Natural killer cell (primary cell): ENCODE data around the gene PTPRN2. TPM values are rescaled to one million over a fixed set of nuclear protein-coding genes. Genes with fewer than 3 reads are reported as not detected.

Source experiments
- ATAC-seq, 3 donors: fragments of 150-1000 bp in 2 of 3; fragments of 200-7000 bp in 1 of 3; cut with Tn5 transposase; 1 replicate in 1 of 3; 2 replicates in 2 of 3; pipeline ENCODE4 v1.10.0; 2021; ENCODE audit warnings: mild to moderate bottlenecking in 2 of 3, moderate library complexity in 2 of 3
- DNase-seq, 2 donors: peaks; one replicate each; pipeline versions ENCODE4 v3.0.0 to v3.0.0-alpha.2; 2013 to 2021; ENCODE audit warnings: mixed read lengths in 1 of 2
- H3K27ac ChIP-seq: one replicate; pipeline ENCODE4 v1.5.1; 2013; ENCODE audit warnings: mild to moderate bottlenecking, low read length
- H3K27me3 ChIP-seq: one replicate; pipeline ENCODE4 v1.6.1; 2013; ENCODE audit warnings: low read length; ENCODE audit not compliant: control insufficient read depth, insufficient read depth
- H3K36me3 ChIP-seq: one replicate; pipeline ENCODE4 v1.6.1; 2013; ENCODE audit warnings: low read length; ENCODE audit not compliant: control insufficient read depth, insufficient read depth
- H3K4me1 ChIP-seq: one replicate; pipeline ENCODE4 v1.6.1; 2013; ENCODE audit warnings: low read length; ENCODE audit not compliant: control insufficient read depth, insufficient read depth
- H3K4me3 ChIP-seq: one replicate; pipeline ENCODE4 v1.5.1; 2013; ENCODE audit warnings: low read length
- H3K9me3 ChIP-seq: one replicate; pipeline ENCODE4 v1.6.1; 2013; ENCODE audit warnings: low read length; ENCODE audit not compliant: control insufficient read depth, insufficient read depth
- H3K27ac Mint-ChIP-seq, 2 donors: one replicate each; pipeline ENCODE4 v1.8.0; 2022; ENCODE audit warnings: mild to moderate bottlenecking in 2 of 2, mixed read lengths in 2 of 2, moderate library complexity in 1 of 2
- H3K27me3 Mint-ChIP-seq, 2 donors: one replicate each; pipeline ENCODE4 v1.8.0; 2022; ENCODE audit warnings: low read depth in 2 of 2, mixed read lengths in 2 of 2
- H3K36me3 Mint-ChIP-seq: one replicate; pipeline ENCODE4 v1.8.0; 2022; ENCODE audit warnings: mixed read lengths
- H3K4me1 Mint-ChIP-seq, 2 donors: one replicate each; pipeline ENCODE4 v1.8.0; 2022; ENCODE audit warnings: mixed read lengths in 2 of 2
- H3K4me3 Mint-ChIP-seq: one replicate; pipeline ENCODE4 v1.8.0; 2022; ENCODE audit warnings: mild to moderate bottlenecking, moderate library complexity, mixed read lengths
- H3K9me3 Mint-ChIP-seq, 2 donors: one replicate each; pipeline ENCODE4 v1.8.0; 2022; ENCODE audit warnings: mixed read lengths in 2 of 2
- WGBS: methylation state at CpG from one replicate; pipeline ENCODE4 v1.1.7; 2013; ENCODE audit warnings: missing lambda C conversion rate; ENCODE audit not compliant: insufficient coverage; 5-methylcytosine and 5-hydroxymethylcytosine counted together
- intact Hi-C: fragments of 100-400 bp; cut with micrococcal nuclease; formaldehyde crosslinking; loops from one replicate; pipeline ENCODE4 v1.14.2; 2022
- total RNA-seq, 4 donors: library from RNA; stranded (reverse); fragments of 120-200 nt in 1 of 4; gene quantifications; one replicate each; pipeline versions ENCODE4 v1.2.3 to v1.2.4, GENCODE V29; 2013 to 2022
- TF ChIP-seq, protein P1 (sequence below): fragments of 200-600 bp; IDR thresholded peaks from one replicate; pipeline ENCODE4 v1.8.0; 2022; ENCODE audit warnings: antibody characterized with exemption

The PTPRN2 gene
- total RNA-seq, 3 donors from 2014 or later (not counting 1 experiment from before 2014, with no cell fraction given): 1.3 to 2.5 (median 1.9) TPM

- peaks cover 4 to 6% of the 10 kb centered on the region in 2 donors for H3K27me3 Mint-ChIP-seq
Observed at GRCh38 chr7:158501393-158502067, 86.1 kb downstream of the PTPRN2 start.

DNA sequence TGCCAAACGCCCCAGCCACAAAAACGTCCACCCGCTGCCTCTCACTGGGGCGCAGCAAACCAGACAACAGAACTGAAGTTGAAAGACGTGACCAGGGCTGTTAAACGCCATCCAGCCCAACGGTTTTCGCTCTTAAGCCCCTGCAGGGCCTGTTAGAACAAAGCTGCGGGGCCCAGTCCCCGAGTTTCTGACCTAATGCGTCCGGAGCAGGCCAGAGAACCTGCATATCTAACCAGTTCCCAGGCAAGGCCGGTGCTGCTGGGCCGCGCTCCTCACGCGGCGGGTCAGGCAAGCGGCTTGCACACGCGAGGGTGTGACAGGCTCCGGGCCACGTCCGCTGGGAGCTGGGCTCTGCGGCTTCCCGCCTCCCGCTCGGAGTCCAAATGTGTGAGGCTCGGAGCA is 87.0 kb downstream of the PTPRN2 start:
- WGBS: 73% methylated on average over 29 of the region's 29 CpGs
- intact Hi-C loops: no loop called here
- Histone ChIP-seq H3K4me3 (no peak overlapping the region), H3K27me3 (no peaks in the 10 kb centered on the region), H3K4me1 (no peaks in the 10 kb centered on the region), H3K9me3 (no peaks in the 10 kb centered on the region), H3K27ac (no peak overlapping the region), H3K36me3 (no peaks in the 10 kb centered on the region)
- DNase-seq (no peak), ATAC-seq (no peak)
- peaks cover 4 to 6% of the 10 kb centered on the region in 2 donors for H3K27me3 Mint-ChIP-seq
- no peak overlapping the region for H3K27ac Mint-ChIP-seq
- H3K4me1 Mint-ChIP-seq: no peaks in the 10 kb centered on the region
- no peak overlapping the region for H3K4me3 Mint-ChIP-seq
- H3K36me3 Mint-ChIP-seq: no peaks in the 10 kb centered on the region
- no peaks in the 10 kb centered on the region for H3K9me3 Mint-ChIP-seq
- TF ChIP-seq, protein P1, sequence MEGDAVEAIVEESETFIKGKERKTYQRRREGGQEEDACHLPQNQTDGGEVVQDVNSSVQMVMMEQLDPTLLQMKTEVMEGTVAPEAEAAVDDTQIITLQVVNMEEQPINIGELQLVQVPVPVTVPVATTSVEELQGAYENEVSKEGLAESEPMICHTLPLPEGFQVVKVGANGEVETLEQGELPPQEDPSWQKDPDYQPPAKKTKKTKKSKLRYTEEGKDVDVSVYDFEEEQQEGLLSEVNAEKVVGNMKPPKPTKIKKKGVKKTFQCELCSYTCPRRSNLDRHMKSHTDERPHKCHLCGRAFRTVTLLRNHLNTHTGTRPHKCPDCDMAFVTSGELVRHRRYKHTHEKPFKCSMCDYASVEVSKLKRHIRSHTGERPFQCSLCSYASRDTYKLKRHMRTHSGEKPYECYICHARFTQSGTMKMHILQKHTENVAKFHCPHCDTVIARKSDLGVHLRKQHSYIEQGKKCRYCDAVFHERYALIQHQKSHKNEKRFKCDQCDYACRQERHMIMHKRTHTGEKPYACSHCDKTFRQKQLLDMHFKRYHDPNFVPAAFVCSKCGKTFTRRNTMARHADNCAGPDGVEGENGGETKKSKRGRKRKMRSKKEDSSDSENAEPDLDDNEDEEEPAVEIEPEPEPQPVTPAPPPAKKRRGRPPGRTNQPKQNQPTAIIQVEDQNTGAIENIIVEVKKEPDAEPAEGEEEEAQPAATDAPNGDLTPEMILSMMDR: no peak

More at GRCh38 chr7:158501393-158502067, 86.1 kb downstream of the PTPRN2 start:
- Histone ChIP-seq H3K4me1 (no peaks in the 10 kb centered on the region), H3K27me3 (no peaks in the 10 kb centered on the region), H3K4me3 (no peak overlapping the region), H3K36me3 (no peaks in the 10 kb centered on the region), H3K9me3 (peaks cover 3% of the 10 kb centered on the region), H3K27ac (no peak overlapping the region)
- no peak for ATAC-seq
- no peaks in the 10 kb centered on the region for H3K4me1 Mint-ChIP-seq
- H3K27ac Mint-ChIP-seq: no peak overlapping the region
- H3K36me3 Mint-ChIP-seq: no peaks in the 10 kb centered on the region
- no peak for DNase-seq
- WGBS: 83% methylated on average over 28 of the region's 28 CpGs
- no peaks in the 10 kb centered on the region for H3K9me3 Mint-ChIP-seq
- H3K4me3 Mint-ChIP-seq: no peak overlapping the region
- TF ChIP-seq, protein P1: no peak
- intact Hi-C loops: no loop called here

DNA sequence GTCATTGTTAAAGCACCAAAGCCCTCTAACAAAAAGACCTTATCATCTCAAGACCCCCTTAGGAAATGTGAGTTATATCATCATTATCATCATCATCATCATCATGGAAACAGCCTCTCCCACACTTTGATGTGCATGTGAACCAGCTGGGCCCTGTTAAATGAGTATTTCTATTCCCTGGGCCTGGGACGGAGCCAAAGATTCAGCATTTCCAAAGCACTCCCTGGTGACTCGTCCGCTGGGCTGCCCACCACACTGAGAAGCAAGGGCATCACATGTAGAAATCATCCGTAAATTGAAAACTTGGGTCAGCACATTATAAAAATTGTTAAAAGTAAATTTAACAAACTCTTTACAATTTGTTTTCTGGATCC is 88.6 kb downstream of the PTPRN2 start:
- no peak overlapping the region for H3K4me3 Mint-ChIP-seq
- ATAC-seq: no peak
- H3K27ac Mint-ChIP-seq: no peak overlapping the region
- H3K36me3 Mint-ChIP-seq: no peaks in the 10 kb centered on the region
- WGBS: 83% methylated on average over 4 of the region's 4 CpGs
- Histone ChIP-seq H3K36me3 (no peaks in the 10 kb centered on the region), H3K4me3 (no peak overlapping the region), H3K4me1 (no peaks in the 10 kb centered on the region), H3K27me3 (no peaks in the 10 kb centered on the region), H3K27ac (no peak overlapping the region), H3K9me3 (no peaks in the 10 kb centered on the region)
- no peaks in the 10 kb centered on the region for H3K9me3 Mint-ChIP-seq
- TF ChIP-seq, protein P1: no peak
- no peaks in the 10 kb centered on the region for H3K4me1 Mint-ChIP-seq
- intact Hi-C loops: no loop called here
- peaks cover 3 to 6% of the 10 kb centered on the region in 2 donors for H3K27me3 Mint-ChIP-seq
- no peak for DNase-seq
